ENCODE data around the gene MTARC2. TPM values are rescaled to one million over a fixed set of nuclear protein-coding genes. Genes with fewer than 3 reads are reported as not detected.
"Not testable (repeated sequence)": the region's sequence is repeated elsewhere in the genome, so short reads cannot be mapped to it uniquely, and the experiment has no call there.

MTARC2 gene
- total RNA-seq, 2 experiments from 2014 or later, result not detected

DNA sequence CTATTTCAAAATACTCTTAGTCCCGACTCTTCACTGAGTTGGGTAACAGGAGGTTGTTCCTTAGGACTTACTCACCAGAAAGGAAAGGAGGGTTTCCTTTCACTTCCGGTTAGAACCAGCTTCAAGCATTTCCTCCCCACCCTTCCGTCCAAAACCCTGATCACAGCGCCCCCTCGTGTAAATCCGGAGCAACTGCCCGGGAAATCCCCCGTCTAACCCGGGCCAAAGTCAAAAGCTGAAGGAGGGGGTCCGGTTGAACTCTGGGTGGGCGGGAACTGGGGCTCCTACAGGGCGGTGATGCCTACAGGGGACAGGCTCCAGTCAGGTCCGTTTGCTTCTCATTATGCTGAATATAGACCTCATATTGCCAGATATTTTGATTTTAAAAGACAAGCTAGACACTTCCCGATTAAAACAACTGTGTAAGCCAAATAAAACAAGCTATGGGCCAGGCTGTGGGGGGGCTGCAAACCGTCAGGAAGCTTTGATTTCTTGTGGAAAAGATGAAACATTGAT lies 15.0 kb upstream of the MTARC2 start:
- DNase-seq, result peak; percentile 91
- no peak overlapping the region for H3K27ac Mint-ChIP-seq
- H3K4me3 Mint-ChIP-seq, result no peak overlapping the region
- H3K9me3 Mint-ChIP-seq, result no peaks in the 10 kb centered on the region
- H3K36me3 Mint-ChIP-seq (ENCODE audit: low read depth), result no peaks in the 10 kb centered on the region
- CTCF ChIA-PET, result interaction anchor here (0.6 to 2.4 kb wide), 37 partner anchors 10 to 702 kb away, joined by 3 to 17 read pairs (median 4); partner anchors contain the start of gene MTARC2
- H3K4me1 Mint-ChIP-seq (ENCODE audit: low read depth), result peaks cover 15% of the 10 kb centered on the region
- intact Hi-C loops (cut with micrococcal nuclease), result loop anchor here (1.0 to 2.0 kb wide), 8 partner anchors 43 to 687 kb away; partner anchors contain the start of genes C1orf115, EPRS1 and RAB3GAP2
- H3K27me3 Mint-ChIP-seq (ENCODE audit: low read depth), result no peaks in the 10 kb centered on the region

DNA sequence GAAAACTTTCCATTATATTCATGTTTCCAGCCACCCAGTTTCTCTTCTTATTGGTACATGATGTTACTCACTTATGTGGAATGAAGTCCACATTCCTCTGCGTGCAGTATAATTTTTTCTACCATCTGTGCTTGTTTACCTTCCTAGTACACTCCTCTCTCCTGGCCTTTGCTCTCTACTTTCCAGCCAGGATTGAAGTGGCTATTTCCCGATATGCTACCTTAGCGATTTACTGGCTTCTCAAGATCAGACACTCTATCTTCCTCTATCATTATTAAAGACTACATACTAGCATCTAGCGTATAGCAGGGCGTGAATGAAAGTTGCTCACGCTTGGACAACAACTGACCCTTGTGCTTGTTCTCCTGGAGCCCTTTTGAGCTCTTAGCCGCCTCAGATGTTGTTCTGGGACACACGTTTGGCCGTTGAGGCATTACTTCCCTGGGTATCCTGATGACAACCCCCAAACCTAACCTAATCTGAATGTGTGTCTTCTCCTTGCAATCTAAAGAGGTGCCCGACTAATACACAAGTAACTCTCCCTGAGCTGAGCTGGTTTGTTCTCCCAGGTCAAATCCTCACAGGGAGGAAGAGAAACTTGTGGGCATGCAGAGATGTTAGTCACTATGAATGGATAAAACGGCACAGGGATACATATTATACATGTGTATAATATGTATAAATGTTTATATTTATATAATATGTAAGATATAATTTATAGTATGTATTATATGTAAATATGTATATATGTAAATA lies 13.4 kb upstream of the MTARC2 start:
- CTCF ChIA-PET, result interaction anchor here (1.1 to 2.4 kb wide), 5 partner anchors 13 to 52 kb away, joined by 4 to 15 read pairs (median 6); partner anchors contain the start of gene MTARC2
- no peak overlapping the region for H3K4me3 Mint-ChIP-seq

DNA sequence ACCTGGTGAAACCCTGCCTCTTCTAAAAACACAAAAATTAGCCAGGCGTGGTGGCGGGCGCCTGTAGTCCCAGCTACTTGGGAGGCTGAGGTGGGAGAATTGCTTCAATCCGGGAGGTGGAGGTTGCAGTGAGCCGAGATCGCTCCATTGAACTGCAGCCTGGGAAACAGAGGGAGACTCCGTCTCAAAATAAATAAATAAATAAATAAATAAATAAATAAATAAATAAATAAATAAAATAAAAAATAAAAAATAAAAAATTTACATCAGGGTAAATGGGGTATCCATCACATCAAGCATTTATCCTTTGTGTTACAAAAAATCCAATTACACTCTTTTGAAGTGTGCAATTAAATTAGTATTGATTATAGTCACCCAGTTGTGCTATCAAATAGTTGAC lies 11.8 kb upstream of the MTARC2 start:
- H3K27ac Mint-ChIP-seq; H3K27me3 Mint-ChIP-seq (ENCODE audit: low read depth); H3K4me3 Mint-ChIP-seq; CTCF ChIA-PET; H3K9me3 Mint-ChIP-seq; DNase-seq; intact Hi-C loops (cut with micrococcal nuclease); H3K36me3 Mint-ChIP-seq (ENCODE audit: low read depth): not testable (repeated sequence)
- H3K4me1 Mint-ChIP-seq (ENCODE audit: low read depth), result peaks cover 15% of the 10 kb centered on the region

More for the DNA sequence above, 13.4 kb upstream of the MTARC2 start:
- Mint-ChIP-seq H3K9me3 (no peaks in the 10 kb centered on the region), H3K27ac (no peak overlapping the region), H3K36me3 (ENCODE audit: low read depth) (no peaks in the 10 kb centered on the region), H3K27me3 (ENCODE audit: low read depth) (peaks cover under 1% of the 10 kb centered on the region), H3K4me1 (ENCODE audit: low read depth) (peaks cover 15% of the 10 kb centered on the region)
- intact Hi-C loops (cut with micrococcal nuclease), result no loop called here
- no peak for DNase-seq

DNA sequence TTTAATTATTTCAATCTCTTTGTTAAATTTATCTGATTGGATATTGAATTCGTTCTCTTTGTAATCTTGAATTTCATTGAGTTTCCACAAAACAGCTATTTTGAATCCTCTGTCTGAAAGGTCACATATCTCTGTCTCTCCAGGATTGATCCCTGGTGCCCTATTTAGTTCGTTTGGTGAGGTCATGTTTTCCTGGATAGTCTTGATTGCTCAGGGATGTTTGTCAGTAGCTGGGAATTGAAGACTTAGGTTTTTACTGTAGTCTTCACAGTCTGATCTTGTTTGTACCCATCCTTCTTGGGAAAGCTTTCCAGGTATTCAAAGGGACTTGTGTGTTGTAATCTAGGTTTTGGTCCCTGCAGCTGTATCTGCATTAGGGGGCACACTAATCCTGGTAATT lies 6.8 kb upstream of the MTARC2 start:
- CTCF ChIA-PET, result no interaction called here
- H3K27ac Mint-ChIP-seq, result no peak overlapping the region
- no peaks in the 10 kb centered on the region for H3K36me3 Mint-ChIP-seq (ENCODE audit: low read depth)
- intact Hi-C loops (cut with micrococcal nuclease), result no loop called here
- no peaks in the 10 kb centered on the region for H3K4me1 Mint-ChIP-seq (ENCODE audit: low read depth)
- H3K4me3 Mint-ChIP-seq, result no peak overlapping the region
- H3K27me3 Mint-ChIP-seq (ENCODE audit: low read depth), result peaks cover 22% of the 10 kb centered on the region
- DNase-seq, result no peak
- H3K9me3 Mint-ChIP-seq, result no peaks in the 10 kb centered on the region

DNA sequence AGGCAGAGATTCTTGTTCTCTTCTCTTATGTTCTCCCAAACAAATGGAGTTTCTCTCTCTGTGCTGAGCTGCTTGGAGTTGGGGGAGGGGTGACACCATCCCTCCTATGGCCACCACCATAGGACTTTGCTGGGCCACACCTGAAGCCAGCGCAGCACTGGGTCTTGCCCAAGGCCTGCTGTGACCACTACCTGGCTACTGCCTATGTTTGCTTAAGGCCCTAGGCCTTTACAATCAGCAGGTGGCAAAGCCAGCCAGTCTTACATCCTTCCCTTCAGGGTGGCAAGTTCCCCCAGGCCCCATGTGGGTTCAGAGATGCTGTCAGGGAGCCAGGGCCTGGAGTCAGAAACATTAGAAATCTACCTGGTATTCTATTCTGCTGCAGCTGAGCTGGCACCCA lies 6.3 kb upstream of the MTARC2 start:
- Mint-ChIP-seq H3K36me3 (ENCODE audit: low read depth) (no peaks in the 10 kb centered on the region), H3K27ac (no peak overlapping the region), H3K27me3 (ENCODE audit: low read depth) (peaks cover 25% of the 10 kb centered on the region), H3K4me1 (ENCODE audit: low read depth) (no peaks in the 10 kb centered on the region), H3K4me3 (no peak overlapping the region), H3K9me3 (no peaks in the 10 kb centered on the region)
- DNase-seq, result no peak
- intact Hi-C loops (cut with micrococcal nuclease), result no loop called here
- CTCF ChIA-PET, result interaction anchor here (2.5 kb wide), 1 partner anchor 8 kb away, joined by 17 read pairs; no protein-coding TSS in a partner anchor

DNA sequence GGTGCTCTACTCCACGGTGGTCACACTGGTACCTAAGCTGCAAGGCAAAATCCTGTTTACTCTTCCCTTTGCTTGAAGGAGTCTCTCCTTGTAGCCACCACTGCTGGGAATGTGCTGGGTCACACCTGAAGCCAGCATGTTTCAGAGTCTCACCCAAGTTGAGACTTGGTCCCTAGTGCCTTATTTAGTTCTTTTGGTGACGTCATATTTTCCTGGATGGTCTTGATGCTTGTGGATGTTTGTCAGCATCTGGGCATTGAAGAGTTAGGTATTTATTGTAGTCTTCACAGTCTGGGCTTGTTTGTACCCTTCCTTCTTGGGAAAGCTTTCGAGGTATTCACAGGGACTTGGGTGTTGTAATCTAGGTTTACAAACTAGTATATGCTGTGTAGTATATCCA lies 5.6 kb upstream of the MTARC2 start:
- Mint-ChIP-seq H3K27me3 (ENCODE audit: low read depth) (peaks cover 32% of the 10 kb centered on the region), H3K36me3 (ENCODE audit: low read depth) (no peaks in the 10 kb centered on the region), H3K4me1 (ENCODE audit: low read depth) (no peaks in the 10 kb centered on the region), H3K27ac (no peak overlapping the region), H3K4me3 (no peak overlapping the region), H3K9me3 (no peaks in the 10 kb centered on the region)
- intact Hi-C loops (cut with micrococcal nuclease), result no loop called here
- CTCF ChIA-PET, result interaction anchor here (2.5 kb wide), 1 partner anchor 9 kb away, joined by 17 read pairs; no protein-coding TSS in a partner anchor
- DNase-seq, result no peak

DNA sequence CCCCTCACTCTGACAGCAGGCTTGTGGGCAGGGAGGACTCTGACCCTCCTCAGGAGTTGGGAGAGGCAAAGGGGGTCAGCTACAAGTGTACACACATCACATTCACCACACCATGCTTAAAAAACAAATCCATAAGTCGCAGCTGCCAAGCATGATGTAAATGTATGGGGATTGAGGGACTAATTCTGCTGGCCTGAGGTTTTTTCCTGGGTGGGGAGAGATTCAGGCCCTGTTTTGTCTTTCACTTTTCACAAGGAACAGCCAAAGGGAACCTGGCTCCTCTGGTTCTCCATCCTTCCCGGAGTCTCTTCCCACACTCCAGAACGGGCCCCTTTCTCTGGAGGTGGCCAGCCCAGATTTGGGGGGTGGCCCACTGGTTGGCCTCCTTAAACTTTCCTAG lies 1.3 kb upstream of the MTARC2 start:
- intact Hi-C loops (cut with micrococcal nuclease), result no loop called here
- peaks cover 2% of the 10 kb centered on the region for H3K36me3 Mint-ChIP-seq (ENCODE audit: low read depth)

DNA sequence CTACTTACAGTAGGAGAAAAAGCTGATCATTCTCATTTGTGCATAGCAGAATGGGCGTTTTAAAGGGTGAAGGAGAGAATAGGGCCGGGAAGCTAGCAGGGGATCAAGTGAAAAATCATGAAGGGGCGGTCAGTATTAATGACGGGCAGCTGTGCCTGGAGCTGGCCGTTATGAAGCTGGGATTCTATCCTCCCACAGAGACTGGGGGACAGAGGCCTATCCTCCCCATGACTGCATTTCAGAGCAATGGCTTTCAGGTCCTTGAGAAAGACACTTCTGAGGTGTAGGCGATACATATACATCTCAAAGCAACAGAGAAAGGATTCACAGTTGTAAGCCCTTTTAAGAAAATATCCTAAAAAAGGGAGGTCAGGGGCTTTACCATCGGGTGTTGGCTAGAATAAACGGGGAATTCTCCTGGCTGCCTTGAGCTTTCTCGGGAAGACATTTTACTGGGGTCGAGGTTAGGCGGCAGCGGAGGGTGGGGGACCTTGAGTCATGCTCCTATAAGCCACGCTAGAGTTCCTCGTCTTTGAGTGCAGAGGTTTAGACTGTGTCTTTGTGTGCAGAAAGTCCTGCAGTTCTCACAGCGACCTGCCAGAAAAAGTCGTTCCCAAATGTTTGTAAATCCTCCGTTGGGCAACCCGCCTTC lies 559 bp upstream of the MTARC2 start:
- H3K4me3 Mint-ChIP-seq, result peak overlapping the region; percentile 59
- no peak for DNase-seq
- H3K4me1 Mint-ChIP-seq (ENCODE audit: low read depth), result peaks cover 9% of the 10 kb centered on the region
- H3K27me3 Mint-ChIP-seq (ENCODE audit: low read depth), result peaks cover 68% of the 10 kb centered on the region
- intact Hi-C loops (cut with micrococcal nuclease), result no loop called here
- CTCF ChIA-PET, result interaction anchor here (2.9 kb wide), 1 partner anchor 14 kb away, joined by 15 read pairs; no protein-coding TSS in a partner anchor
- H3K27ac Mint-ChIP-seq, result no peak overlapping the region
- no peaks in the 10 kb centered on the region for H3K9me3 Mint-ChIP-seq
- peaks cover 2% of the 10 kb centered on the region for H3K36me3 Mint-ChIP-seq (ENCODE audit: low read depth)

More for the DNA sequence above, 1.3 kb upstream of the MTARC2 start:
- H3K27ac Mint-ChIP-seq, result no peak overlapping the region
- peaks cover 62% of the 10 kb centered on the region for H3K27me3 Mint-ChIP-seq (ENCODE audit: low read depth)
- CTCF ChIA-PET, result interaction anchor here (2.9 kb wide), 1 partner anchor 13 kb away, joined by 15 read pairs; no protein-coding TSS in a partner anchor
- H3K4me3 Mint-ChIP-seq, result no peak overlapping the region
- peaks cover 9% of the 10 kb centered on the region for H3K4me1 Mint-ChIP-seq (ENCODE audit: low read depth)
- no peak for DNase-seq
- H3K9me3 Mint-ChIP-seq, result no peaks in the 10 kb centered on the region

DNA sequence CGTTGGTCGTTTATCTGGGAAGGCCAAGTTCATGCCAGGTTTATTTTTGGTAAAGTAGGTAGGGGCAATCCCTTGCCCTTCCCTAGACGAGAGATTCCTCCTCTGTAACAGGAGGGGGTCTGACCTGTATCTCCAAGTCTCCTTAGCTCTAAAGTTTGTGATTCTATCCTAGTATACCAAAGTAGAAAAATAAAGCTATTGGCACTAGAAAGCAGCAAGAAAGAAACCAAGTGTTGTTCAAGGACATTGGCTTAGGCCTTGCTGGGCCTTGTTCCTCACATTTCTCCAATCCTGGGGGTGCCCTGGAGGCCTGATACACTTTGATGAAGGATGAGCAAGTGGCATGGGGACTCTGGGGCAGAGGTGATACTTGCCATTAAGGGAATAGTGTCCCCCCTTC lies 814 bp downstream of the MTARC2 start:
- no peak overlapping the region for H3K27ac Mint-ChIP-seq
- peaks cover 2% of the 10 kb centered on the region for H3K36me3 Mint-ChIP-seq (ENCODE audit: low read depth)
- CTCF ChIA-PET, result interaction anchor here (2.9 kb wide), 1 partner anchor 15 kb away, joined by 15 read pairs; no protein-coding TSS in a partner anchor
- peak overlapping the region; percentile 55 for H3K4me3 Mint-ChIP-seq
- H3K27me3 Mint-ChIP-seq (ENCODE audit: low read depth), result peaks cover 72% of the 10 kb centered on the region
- H3K4me1 Mint-ChIP-seq (ENCODE audit: low read depth), result peaks cover 9% of the 10 kb centered on the region
- no peaks in the 10 kb centered on the region for H3K9me3 Mint-ChIP-seq
- DNase-seq, result no peak
- intact Hi-C loops (cut with micrococcal nuclease), result no loop called here

DNA sequence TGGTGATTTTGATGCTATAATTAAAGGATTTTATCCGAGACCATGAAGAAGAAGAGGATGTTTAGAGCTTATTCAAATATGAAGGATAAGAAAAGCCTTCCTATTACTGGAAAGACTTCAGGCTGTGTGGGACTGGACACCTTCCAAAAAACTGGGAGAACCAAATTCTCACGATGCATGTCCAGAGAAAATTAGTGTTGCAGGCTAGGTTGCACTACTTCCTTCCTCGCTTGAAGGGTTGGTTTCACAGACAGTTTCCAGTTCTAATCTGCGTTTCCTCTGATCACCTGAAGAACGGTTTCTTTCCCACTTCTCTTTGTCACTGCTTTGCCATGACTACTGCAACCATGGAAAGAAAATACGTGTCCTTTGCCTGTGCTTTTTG lies 2.0 kb downstream of the MTARC2 start:
- no peak for DNase-seq
- intact Hi-C loops (cut with micrococcal nuclease), result no loop called here
- no peak overlapping the region for H3K27ac Mint-ChIP-seq
- peaks cover 9% of the 10 kb centered on the region for H3K4me1 Mint-ChIP-seq (ENCODE audit: low read depth)
- no peak overlapping the region for H3K4me3 Mint-ChIP-seq
- CTCF ChIA-PET, result interaction anchor here (0.7 kb wide), 1 partner anchor 710 kb away, joined by 3 read pairs; no protein-coding TSS in a partner anchor
- no peaks in the 10 kb centered on the region for H3K9me3 Mint-ChIP-seq
- H3K36me3 Mint-ChIP-seq (ENCODE audit: low read depth), result peaks cover 2% of the 10 kb centered on the region
- peaks cover 64% of the 10 kb centered on the region for H3K27me3 Mint-ChIP-seq (ENCODE audit: low read depth)

DNA sequence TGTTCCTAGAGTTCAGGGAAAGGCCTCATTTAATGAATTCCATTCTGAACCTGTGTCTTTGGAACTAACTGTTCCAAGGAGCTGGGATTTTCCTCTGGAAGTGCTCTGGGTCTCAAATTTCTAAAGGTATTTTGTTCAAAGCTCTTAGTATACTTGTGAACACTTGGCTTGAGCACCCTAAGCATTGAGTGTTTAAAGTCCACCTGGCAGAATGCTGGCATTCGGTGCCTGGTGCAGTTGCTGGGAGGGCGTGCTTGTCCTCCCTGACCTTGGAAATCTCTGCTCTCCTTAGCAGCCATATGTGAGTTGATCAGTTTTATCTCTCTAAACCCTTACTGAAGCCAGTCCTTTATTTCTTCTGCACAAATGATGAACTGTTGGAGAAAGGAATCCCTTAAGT lies 3.0 kb downstream of the MTARC2 start:
- intact Hi-C loops (cut with micrococcal nuclease), result no loop called here
- H3K4me3 Mint-ChIP-seq, result no peak overlapping the region
- DNase-seq, result no peak
- H3K36me3 Mint-ChIP-seq (ENCODE audit: low read depth), result peaks cover 2% of the 10 kb centered on the region
- no peak overlapping the region for H3K27ac Mint-ChIP-seq
- CTCF ChIA-PET, result no interaction called here
- peaks cover 9% of the 10 kb centered on the region for H3K4me1 Mint-ChIP-seq (ENCODE audit: low read depth)
- peaks cover 60% of the 10 kb centered on the region for H3K27me3 Mint-ChIP-seq (ENCODE audit: low read depth)
- no peaks in the 10 kb centered on the region for H3K9me3 Mint-ChIP-seq

DNA sequence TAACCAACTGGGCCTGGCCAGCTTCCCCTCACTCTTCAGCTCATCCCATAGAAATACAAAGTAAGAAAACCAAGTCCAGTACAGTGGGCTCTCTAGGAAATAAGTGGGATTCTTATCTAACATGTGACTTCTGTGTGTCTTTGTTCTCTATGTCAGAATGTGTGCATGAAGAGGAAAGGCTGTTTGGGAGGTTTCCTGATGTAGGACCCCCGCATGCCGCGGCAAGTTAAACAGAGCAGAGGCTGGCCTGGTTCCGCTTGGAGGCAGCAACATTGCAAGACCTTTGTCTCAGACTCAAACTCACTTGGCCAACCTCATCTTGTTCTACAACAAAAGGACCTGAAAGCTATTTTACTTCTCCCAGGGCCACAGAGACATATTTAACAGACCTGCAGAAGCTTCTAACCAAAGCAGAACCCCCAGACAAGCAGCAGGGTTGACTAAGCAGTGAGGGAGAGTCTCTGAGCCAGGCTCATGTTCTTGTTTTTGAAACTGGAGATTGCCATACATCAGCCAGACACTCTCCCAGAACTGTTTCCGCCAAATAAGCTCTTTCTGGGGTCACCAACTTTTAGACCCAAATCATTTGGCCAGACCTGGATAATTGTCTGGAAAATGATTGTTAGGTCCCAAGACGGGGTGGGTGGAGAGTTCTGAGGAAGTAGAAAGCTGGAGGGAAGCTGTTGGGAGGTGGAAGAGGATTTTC lies 6.2 kb downstream of the MTARC2 start:
- no peaks in the 10 kb centered on the region for H3K4me1 Mint-ChIP-seq (ENCODE audit: low read depth)
- H3K27ac Mint-ChIP-seq, result no peak overlapping the region
- no peak overlapping the region for H3K4me3 Mint-ChIP-seq
- no peak for DNase-seq
- no peaks in the 10 kb centered on the region for H3K9me3 Mint-ChIP-seq
- intact Hi-C loops (cut with micrococcal nuclease), result no loop called here
- H3K36me3 Mint-ChIP-seq (ENCODE audit: low read depth), result peaks cover 2% of the 10 kb centered on the region
- H3K27me3 Mint-ChIP-seq (ENCODE audit: low read depth), result peaks cover 37% of the 10 kb centered on the region
- CTCF ChIA-PET, result interaction anchor here (0.7 to 1.0 kb wide), 2 partner anchors 9 to 410 kb away, joined by 3 read pairs; no protein-coding TSS in a partner anchor

Data from activated naive CD4-positive, alpha-beta T cell treated with anti-CD3 and anti-CD28 coated beads for 36 hours (primary cell).